HL-60 (cell line): ENCODE measurements around the gene ZNF274.

Experiments used
- CTCF ChIP-seq: IDR thresholded peaks from one replicate; pipeline ENCODE4 v1.5.1; 2011; ENCODE audit warnings: low read length, control low read depth, inconsistent platforms; ENCODE audit not compliant: insufficient read depth
- REST ChIP-seq: IDR thresholded peaks from 2 replicates; pipeline ENCODE4 v1.6.1; 2012; ENCODE audit warnings: low read depth; ENCODE audit not compliant: insufficient replicate concordance

GRCh38 chr19:58182577-58182988, 278 bp upstream of the ZNF274 start:
- TF ChIP-seq REST (no peak), CTCF (no peak)
